Measurements from ENCODE around the gene CSNK1G2. TPM values are rescaled to one million over a fixed set of nuclear protein-coding genes. Genes with fewer than 3 reads are reported as not detected.

CSNK1G2 gene
- total and polyA plus RNA-seq, 2 of the 13 experiments (the other 11 are each of a cell fraction or from before 2014, with no cell fraction given) = 53.8 to 72.5 TPM

DNA sequence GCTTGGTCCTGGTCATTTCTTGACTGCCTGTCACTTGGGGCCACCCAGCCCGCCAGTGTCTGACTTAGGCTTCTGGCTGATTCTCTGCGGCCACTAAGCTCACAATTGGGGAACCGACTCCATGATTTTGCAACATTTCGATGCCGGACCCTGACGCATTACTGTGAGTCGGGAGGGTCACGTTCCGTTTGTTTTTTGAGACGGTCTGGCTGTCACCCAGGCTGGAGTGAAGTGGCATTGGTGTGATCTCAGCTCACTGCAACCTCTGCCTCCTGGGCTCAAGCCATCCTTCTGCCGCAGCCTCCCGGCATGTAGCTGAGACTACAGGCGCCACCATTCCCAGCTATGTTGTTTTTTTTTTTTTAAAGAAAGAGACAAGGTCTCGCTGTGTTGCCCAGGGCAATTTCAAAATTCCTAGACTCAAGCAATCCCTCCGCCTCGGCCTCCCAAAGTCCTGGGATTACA, 39.0 kb upstream of the CSNK1G2 start (continued):
- TF ChIP-seq, protein P1, sequence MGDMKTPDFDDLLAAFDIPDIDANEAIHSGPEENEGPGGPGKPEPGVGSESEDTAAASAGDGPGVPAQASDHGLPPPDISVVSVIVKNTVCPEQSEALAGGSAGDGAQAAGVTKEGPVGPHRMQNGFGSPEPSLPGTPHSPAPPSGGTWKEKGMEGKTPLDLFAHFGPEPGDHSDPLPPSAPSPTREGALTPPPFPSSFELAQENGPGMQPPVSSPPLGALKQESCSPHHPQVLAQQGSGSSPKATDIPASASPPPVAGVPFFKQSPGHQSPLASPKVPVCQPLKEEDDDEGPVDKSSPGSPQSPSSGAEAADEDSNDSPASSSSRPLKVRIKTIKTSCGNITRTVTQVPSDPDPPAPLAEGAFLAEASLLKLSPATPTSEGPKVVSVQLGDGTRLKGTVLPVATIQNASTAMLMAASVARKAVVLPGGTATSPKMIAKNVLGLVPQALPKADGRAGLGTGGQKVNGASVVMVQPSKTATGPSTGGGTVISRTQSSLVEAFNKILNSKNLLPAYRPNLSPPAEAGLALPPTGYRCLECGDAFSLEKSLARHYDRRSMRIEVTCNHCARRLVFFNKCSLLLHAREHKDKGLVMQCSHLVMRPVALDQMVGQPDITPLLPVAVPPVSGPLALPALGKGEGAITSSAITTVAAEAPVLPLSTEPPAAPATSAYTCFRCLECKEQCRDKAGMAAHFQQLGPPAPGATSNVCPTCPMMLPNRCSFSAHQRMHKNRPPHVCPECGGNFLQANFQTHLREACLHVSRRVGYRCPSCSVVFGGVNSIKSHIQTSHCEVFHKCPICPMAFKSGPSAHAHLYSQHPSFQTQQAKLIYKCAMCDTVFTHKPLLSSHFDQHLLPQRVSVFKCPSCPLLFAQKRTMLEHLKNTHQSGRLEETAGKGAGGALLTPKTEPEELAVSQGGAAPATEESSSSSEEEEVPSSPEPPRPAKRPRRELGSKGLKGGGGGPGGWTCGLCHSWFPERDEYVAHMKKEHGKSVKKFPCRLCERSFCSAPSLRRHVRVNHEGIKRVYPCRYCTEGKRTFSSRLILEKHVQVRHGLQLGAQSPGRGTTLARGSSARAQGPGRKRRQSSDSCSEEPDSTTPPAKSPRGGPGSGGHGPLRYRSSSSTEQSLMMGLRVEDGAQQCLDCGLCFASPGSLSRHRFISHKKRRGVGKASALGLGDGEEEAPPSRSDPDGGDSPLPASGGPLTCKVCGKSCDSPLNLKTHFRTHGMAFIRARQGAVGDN (CRISPR knock-in tag; IDR thresholded peaks at IDR 0.05) = peak; percentile 57
- TF ChIP-seq, protein P2, sequence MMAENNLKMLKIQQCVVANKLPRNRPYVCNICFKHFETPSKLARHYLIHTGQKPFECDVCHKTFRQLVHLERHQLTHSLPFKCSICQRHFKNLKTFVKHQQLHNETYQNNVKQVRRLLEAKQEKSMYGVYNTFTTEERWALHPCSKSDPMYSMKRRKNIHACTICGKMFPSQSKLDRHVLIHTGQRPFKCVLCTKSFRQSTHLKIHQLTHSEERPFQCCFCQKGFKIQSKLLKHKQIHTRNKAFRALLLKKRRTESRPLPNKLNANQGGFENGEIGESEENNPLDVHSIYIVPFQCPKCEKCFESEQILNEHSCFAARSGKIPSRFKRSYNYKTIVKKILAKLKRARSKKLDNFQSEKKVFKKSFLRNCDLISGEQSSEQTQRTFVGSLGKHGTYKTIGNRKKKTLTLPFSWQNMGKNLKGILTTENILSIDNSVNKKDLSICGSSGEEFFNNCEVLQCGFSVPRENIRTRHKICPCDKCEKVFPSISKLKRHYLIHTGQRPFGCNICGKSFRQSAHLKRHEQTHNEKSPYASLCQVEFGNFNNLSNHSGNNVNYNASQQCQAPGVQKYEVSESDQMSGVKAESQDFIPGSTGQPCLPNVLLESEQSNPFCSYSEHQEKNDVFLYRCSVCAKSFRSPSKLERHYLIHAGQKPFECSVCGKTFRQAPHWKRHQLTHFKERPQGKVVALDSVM (CRISPR knock-in tag; IDR thresholded peaks at IDR 0.05) = peak; percentile 80
- TF ChIP-seq ZFP41 (CRISPR knock-in tag; IDR thresholded peaks at IDR 0.05; ENCODE audit: borderline replicate concordance) = no peak
- TF ChIP-seq, protein P3, sequence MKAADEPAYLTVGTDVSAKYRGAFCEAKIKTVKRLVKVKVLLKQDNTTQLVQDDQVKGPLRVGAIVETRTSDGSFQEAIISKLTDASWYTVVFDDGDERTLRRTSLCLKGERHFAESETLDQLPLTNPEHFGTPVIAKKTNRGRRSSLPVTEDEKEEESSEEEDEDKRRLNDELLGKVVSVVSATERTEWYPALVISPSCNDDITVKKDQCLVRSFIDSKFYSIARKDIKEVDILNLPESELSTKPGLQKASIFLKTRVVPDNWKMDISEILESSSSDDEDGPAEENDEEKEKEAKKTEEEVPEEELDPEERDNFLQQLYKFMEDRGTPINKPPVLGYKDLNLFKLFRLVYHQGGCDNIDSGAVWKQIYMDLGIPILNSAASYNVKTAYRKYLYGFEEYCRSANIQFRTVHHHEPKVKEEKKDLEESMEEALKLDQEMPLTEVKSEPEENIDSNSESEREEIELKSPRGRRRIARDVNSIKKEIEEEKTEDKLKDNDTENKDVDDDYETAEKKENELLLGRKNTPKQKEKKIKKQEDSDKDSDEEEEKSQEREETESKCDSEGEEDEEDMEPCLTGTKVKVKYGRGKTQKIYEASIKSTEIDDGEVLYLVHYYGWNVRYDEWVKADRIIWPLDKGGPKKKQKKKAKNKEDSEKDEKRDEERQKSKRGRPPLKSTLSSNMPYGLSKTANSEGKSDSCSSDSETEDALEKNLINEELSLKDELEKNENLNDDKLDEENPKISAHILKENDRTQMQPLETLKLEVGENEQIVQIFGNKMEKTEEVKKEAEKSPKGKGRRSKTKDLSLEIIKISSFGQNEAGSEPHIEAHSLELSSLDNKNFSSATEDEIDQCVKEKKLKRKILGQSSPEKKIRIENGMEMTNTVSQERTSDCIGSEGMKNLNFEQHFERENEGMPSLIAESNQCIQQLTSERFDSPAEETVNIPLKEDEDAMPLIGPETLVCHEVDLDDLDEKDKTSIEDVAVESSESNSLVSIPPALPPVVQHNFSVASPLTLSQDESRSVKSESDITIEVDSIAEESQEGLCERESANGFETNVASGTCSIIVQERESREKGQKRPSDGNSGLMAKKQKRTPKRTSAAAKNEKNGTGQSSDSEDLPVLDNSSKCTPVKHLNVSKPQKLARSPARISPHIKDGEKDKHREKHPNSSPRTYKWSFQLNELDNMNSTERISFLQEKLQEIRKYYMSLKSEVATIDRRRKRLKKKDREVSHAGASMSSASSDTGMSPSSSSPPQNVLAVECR (CRISPR knock-in tag; IDR thresholded peaks at IDR 0.05; ENCODE audit: borderline replicate concordance) = peak; percentile 51; the same call in 1 of the 2 replicates
- 0 out of 2 replicates have a peak, but pooled peaks have one; percentile 15 for TF ChIP-seq THAP11 (CRISPR knock-in tag; IDR thresholded peaks at IDR 0.05)
- TF ChIP-seq GABPB1 (CRISPR knock-in tag; IDR thresholded peaks at IDR 0.05) = no peak
- TF ChIP-seq RFXANK (CRISPR knock-in tag; IDR thresholded peaks at IDR 0.05) = no peak
- 0 out of 2 replicates have a peak, but pooled peaks have one; percentile 34 for TF ChIP-seq BRCA1 (CRISPR knock-in tag; IDR thresholded peaks at IDR 0.05)
- TF ChIP-seq HOXA7 (CRISPR knock-in tag; IDR thresholded peaks at IDR 0.05) = no peak
- 0 out of 2 replicates have a peak, but pooled peaks have one; percentile 33 for TF ChIP-seq ZNF773 (CRISPR knock-in tag; IDR thresholded peaks at IDR 0.05; ENCODE audit: borderline replicate concordance)
- TF ChIP-seq CEBPB (IDR thresholded peaks at IDR 0.05; ENCODE audit: borderline replicate concordance, low read depth, low read length) = peak; percentile 80
- TF ChIP-seq BHLHE40 (IDR thresholded peaks at IDR 0.05; ENCODE audit: low read length) = peak; percentile 66
- TF ChIP-seq ZNF263 (CRISPR knock-in tag; IDR thresholded peaks at IDR 0.05) = 0 out of 2 replicates have a peak, but pooled peaks have one; percentile 53
- TF ChIP-seq FOSL2 (CRISPR knock-in tag; IDR thresholded peaks at IDR 0.05) = peak; percentile 40
- peak; percentile 36 for TF ChIP-seq YY1 (IDR thresholded peaks at IDR 0.05; ENCODE audit: insufficient read depth, insufficient replicate concordance, low read depth, low read length)
- no peak for TF ChIP-seq HMG20A (CRISPR knock-in tag; IDR thresholded peaks at IDR 0.05; ENCODE audit: borderline replicate concordance)
- TF ChIP-seq ZNF446 (CRISPR knock-in tag; IDR thresholded peaks at IDR 0.05) = no peak
- TF ChIP-seq, protein P4, sequence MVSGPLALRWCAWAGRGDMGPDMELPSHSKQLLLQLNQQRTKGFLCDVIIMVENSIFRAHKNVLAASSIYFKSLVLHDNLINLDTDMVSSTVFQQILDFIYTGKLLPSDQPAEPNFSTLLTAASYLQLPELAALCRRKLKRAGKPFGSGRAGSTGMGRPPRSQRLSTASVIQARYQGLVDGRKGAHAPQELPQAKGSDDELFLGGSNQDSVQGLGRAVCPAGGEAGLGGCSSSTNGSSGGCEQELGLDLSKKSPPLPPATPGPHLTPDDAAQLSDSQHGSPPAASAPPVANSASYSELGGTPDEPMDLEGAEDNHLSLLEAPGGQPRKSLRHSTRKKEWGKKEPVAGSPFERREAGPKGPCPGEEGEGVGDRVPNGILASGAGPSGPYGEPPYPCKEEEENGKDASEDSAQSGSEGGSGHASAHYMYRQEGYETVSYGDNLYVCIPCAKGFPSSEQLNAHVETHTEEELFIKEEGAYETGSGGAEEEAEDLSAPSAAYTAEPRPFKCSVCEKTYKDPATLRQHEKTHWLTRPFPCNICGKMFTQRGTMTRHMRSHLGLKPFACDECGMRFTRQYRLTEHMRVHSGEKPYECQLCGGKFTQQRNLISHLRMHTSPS (CRISPR knock-in tag; IDR thresholded peaks at IDR 0.05; ENCODE audit: low read depth) = no peak
